SK-N-SH (cell line): Measurements from ENCODE around the gene YY2.
"Not testable (repeated sequence)": the region's sequence is repeated elsewhere in the genome, so short reads cannot be mapped to it uniquely, and the experiment has no call there.

Experiments used
- CTCF ChIP-seq: fragments of 200-600 bp; sonication (generic); IDR thresholded peaks from 2 replicates; pipeline ENCODE4 v1.6.1; 2017; ENCODE audit warnings: antibody characterized with exemption, mild to moderate bottlenecking, moderate library complexity
- JUND ChIP-seq: IDR thresholded peaks from 2 replicates; pipeline ENCODE4 v1.4.0; 2012
- MAX ChIP-seq: IDR thresholded peaks from 2 replicates; pipeline ENCODE4 v1.4.0; 2012; ENCODE audit warnings: low read depth
- MEF2A ChIP-seq: IDR thresholded peaks from 2 replicates; pipeline ENCODE4 v1.4.0; 2012; ENCODE audit warnings: low read depth, borderline replicate concordance
- NFIC ChIP-seq: IDR thresholded peaks from 2 replicates; pipeline ENCODE4 v1.4.0; 2012; ENCODE audit warnings: borderline replicate concordance
- POLR2AphosphoS5 ChIP-seq: IDR thresholded peaks from 2 replicates; pipeline ENCODE4 v1.6.1; 2012; ENCODE audit warnings: low read depth, low read length
- RFX5 ChIP-seq: IDR thresholded peaks from 2 replicates; pipeline ENCODE4 v1.6.1; 2012; ENCODE audit warnings: mild to moderate bottlenecking, improper control_type of control experiment, low read length
- RXRA ChIP-seq: IDR thresholded peaks from 2 replicates; pipeline ENCODE4 v1.4.0; 2012; ENCODE audit warnings: low read depth, mild to moderate bottlenecking, borderline replicate concordance
- SMC3 ChIP-seq: IDR thresholded peaks from 2 replicates; pipeline ENCODE4 v1.6.1; 2012; ENCODE audit warnings: low read depth, low read length, improper control_type of control experiment
- TAF1 ChIP-seq: IDR thresholded peaks from 2 replicates; pipeline ENCODE4 v1.6.1; 2012; ENCODE audit warnings: low read depth, mild to moderate bottlenecking, low read length, moderate library complexity, borderline replicate concordance
- USF2 ChIP-seq: fragments of 150-350 bp; IDR thresholded peaks from 2 replicates; pipeline ENCODE4 v1.6.1; 2017; ENCODE audit warnings: antibody characterized with exemption, low read length, low read depth, borderline replicate concordance

- TF ChIP-seq CTCF, RXRA, POLR2AphosphoS5, SMC3, RFX5, JUND, TAF1, NFIC, MEF2A, MAX, USF2: not testable (repeated sequence)
These were observed 35.6 kb upstream of the YY2 start for GRCh38 chrX:21820170-21820569.
